Activated CD4-positive, CD25-positive, alpha-beta regulatory T cell treated with anti-CD3 and anti-CD28 coated beads, Interleukin-2, amount 50 U/mL, for 16 hours (primary cell): ENCODE data around the gene WDR87.

Source experiments
- DNase-seq: peaks from one replicate; pipeline ENCODE4 v3.0.0-alpha.2; 2020; ENCODE audit warnings: low read depth, low spot score

The WDR87 gene

GRCh38 chr19:37905946-37906868 lies at the start of gene WDR87:
Gene WDR87 (minus strand): TSS chr19:37906594. CDS start chr19:37898239, 8,355 bp downstream.
- no peak for DNase-seq

GRCh38 chr19:37955986-37956385 lies 49.6 kb upstream of the WDR87 start:
- no peak for DNase-seq

GRCh38 chr19:37954421-37954874 lies 48.1 kb upstream of the WDR87 start:
- no peak for DNase-seq

GRCh38 chr19:37953918-37954303 lies 47.5 kb upstream of the WDR87 start:
- DNase-seq: no peak

- DNase-seq: no peak
These were observed 47.0 kb upstream of the WDR87 start for GRCh38 chr19:37953171-37953917.

GRCh38 chr19:37951816-37952210 lies 45.4 kb upstream of the WDR87 start:
- no peak for DNase-seq

GRCh38 chr19:37950471-37951175 lies 44.2 kb upstream of the WDR87 start:
- no peak for DNase-seq

- DNase-seq: no peak
These were observed 42.0 kb upstream of the WDR87 start for GRCh38 chr19:37948362-37948761.

- no peak for DNase-seq
These were observed 41.4 kb upstream of the WDR87 start for GRCh38 chr19:37947778-37948177.

GRCh38 chr19:37946132-37946531 lies 39.7 kb upstream of the WDR87 start:
- DNase-seq: no peak

GRCh38 chr19:37943480-37943879 lies 37.1 kb upstream of the WDR87 start:
- no peak for DNase-seq

- no peak for DNase-seq
These were observed 36.1 kb upstream of the WDR87 start for GRCh38 chr19:37942516-37942902.

GRCh38 chr19:37941782-37942515 lies 35.6 kb upstream of the WDR87 start:
- no peak for DNase-seq

GRCh38 chr19:37938353-37938752 lies 32.0 kb upstream of the WDR87 start:
- DNase-seq: no peak

GRCh38 chr19:37936886-37937285 lies 30.5 kb upstream of the WDR87 start:
- no peak for DNase-seq

- no peak for DNase-seq
These were observed 29.8 kb upstream of the WDR87 start for GRCh38 chr19:37936166-37936565.

- no peak for DNase-seq
These were observed 28.9 kb upstream of the WDR87 start for GRCh38 chr19:37935341-37935740.

- no peak for DNase-seq
These were observed 27.6 kb upstream of the WDR87 start for GRCh38 chr19:37933937-37934358.

GRCh38 chr19:37932985-37933936 lies 26.9 kb upstream of the WDR87 start:
- DNase-seq: no peak
